CD4-positive, alpha-beta T cell (primary cell): ENCODE data around the gene PHLDB3. TPM values are rescaled to one million over a fixed set of nuclear protein-coding genes. Genes with fewer than 3 reads are reported as not detected.

ENCODE experiments used
- ATAC-seq: fragments of 200-7000 bp; cut with Tn5 transposase; one replicate; pipeline ENCODE4 v1.10.0; 2022; ENCODE audit warnings: mild to moderate bottlenecking; ENCODE audit not compliant: poor library complexity
- CTCF ChIA-PET: fragments of 350-600 bp; sonication (Branson Sonifier 250); formaldehyde crosslinking; loops from one replicate; lab custom pipeline; 2021; ENCODE audit warnings: antibody characterized with exemption, inconsistent platforms; lab: Charles Lee
- POLR2A ChIA-PET: fragments of 350-600 bp; sonication (Branson Sonifier 250); formaldehyde crosslinking; loops from one replicate; lab custom pipeline; 2021; ENCODE audit warnings: antibody characterized with exemption, inconsistent platforms; lab: Charles Lee
- DNase-seq, 14 experiments: peaks; one replicate each; pipeline ENCODE4 v3.0.0-alpha.2; 2013 to 2020; ENCODE audit warnings: mixed read lengths in 2 of 14
- H3K27ac ChIP-seq, 2 donors: one replicate each; pipeline versions ENCODE4 v1.5.1 to v1.7.0; 2013; ENCODE audit warnings: low read length in 2 of 2, low read depth in 1 of 2, mild to moderate bottlenecking in 1 of 2
- H3K27me3 ChIP-seq, 2 experiments: 1 replicate in 1 of 2; 2 replicates in 1 of 2; pipeline versions ENCODE4 v1.6.1 to v1.7.0; 2013; ENCODE audit warnings: low read length in 2 of 2, control low read depth in 1 of 2, mild to moderate bottlenecking in 1 of 2, moderate library complexity in 1 of 2; ENCODE audit not compliant: insufficient read depth in 2 of 2, control insufficient read depth in 1 of 2
- H3K36me3 ChIP-seq: one replicate; pipeline ENCODE4 v1.6.1; 2013; ENCODE audit warnings: low read length, control low read depth; ENCODE audit not compliant: insufficient read depth
- H3K4me1 ChIP-seq: one replicate; pipeline ENCODE4 v1.6.1; 2013; ENCODE audit warnings: low read length, control low read depth; ENCODE audit not compliant: insufficient read depth
- H3K4me3 ChIP-seq: one replicate; pipeline ENCODE4 v1.5.1; 2013; ENCODE audit warnings: mild to moderate bottlenecking, low read length, moderate library complexity
- H3K9me3 ChIP-seq, 2 experiments: 1 replicate in 1 of 2; 2 replicates in 1 of 2; pipeline versions ENCODE4 v1.6.1 to v1.7.0; 2013; ENCODE audit warnings: low read length in 2 of 2, mild to moderate bottlenecking in 2 of 2, control low read depth in 1 of 2, moderate library complexity in 1 of 2; ENCODE audit not compliant: control insufficient read depth in 1 of 2, insufficient read depth in 1 of 2
- H3K27ac Mint-ChIP-seq: one replicate; pipeline ENCODE4 v1.8.0; 2020; ENCODE audit warnings: mixed read lengths
- H3K27me3 Mint-ChIP-seq: one replicate; pipeline ENCODE4 v1.8.0; 2021; ENCODE audit warnings: mixed read lengths
- H3K36me3 Mint-ChIP-seq: one replicate; pipeline ENCODE4 v1.8.0; 2021; ENCODE audit warnings: low read depth, mixed read lengths
- H3K4me1 Mint-ChIP-seq: one replicate; pipeline ENCODE4 v1.8.0; 2021; ENCODE audit warnings: low read depth, mixed read lengths
- H3K4me3 Mint-ChIP-seq: one replicate; pipeline ENCODE4 v1.8.0; 2020; ENCODE audit warnings: mild to moderate bottlenecking, mixed read lengths
- H3K9me3 Mint-ChIP-seq: one replicate; pipeline ENCODE4 v1.8.0; 2020; ENCODE audit warnings: mixed read lengths
- intact Hi-C, 2 experiments: fragments of 100-400 bp; cut with DNase I in 1 of 2; cut with micrococcal nuclease in 1 of 2; formaldehyde crosslinking; loops; one replicate each; pipeline versions ENCODE4 v1.15.1 to v1.9.0; 2023 to 2025; cut with DNase I, micrococcal nuclease
- total RNA-seq, 174 experiments: library from RNA in 2 of 174; stranded (reverse) in 2 of 174; gene quantifications; one replicate each; pipeline ENCODE4 v1.2.3 and lab custom pipeline; 2021 to 2026
- TF ChIP-seq, protein P1 (sequence below): fragments of 200-600 bp; IDR thresholded peaks from one replicate; pipeline ENCODE4 v1.8.0; 2022; ENCODE audit warnings: antibody characterized with exemption, mild to moderate bottlenecking

The PHLDB3 gene
- total RNA-seq, 2 experiments from 2014 or later: 75.1 to 77.4 TPM

DNA sequence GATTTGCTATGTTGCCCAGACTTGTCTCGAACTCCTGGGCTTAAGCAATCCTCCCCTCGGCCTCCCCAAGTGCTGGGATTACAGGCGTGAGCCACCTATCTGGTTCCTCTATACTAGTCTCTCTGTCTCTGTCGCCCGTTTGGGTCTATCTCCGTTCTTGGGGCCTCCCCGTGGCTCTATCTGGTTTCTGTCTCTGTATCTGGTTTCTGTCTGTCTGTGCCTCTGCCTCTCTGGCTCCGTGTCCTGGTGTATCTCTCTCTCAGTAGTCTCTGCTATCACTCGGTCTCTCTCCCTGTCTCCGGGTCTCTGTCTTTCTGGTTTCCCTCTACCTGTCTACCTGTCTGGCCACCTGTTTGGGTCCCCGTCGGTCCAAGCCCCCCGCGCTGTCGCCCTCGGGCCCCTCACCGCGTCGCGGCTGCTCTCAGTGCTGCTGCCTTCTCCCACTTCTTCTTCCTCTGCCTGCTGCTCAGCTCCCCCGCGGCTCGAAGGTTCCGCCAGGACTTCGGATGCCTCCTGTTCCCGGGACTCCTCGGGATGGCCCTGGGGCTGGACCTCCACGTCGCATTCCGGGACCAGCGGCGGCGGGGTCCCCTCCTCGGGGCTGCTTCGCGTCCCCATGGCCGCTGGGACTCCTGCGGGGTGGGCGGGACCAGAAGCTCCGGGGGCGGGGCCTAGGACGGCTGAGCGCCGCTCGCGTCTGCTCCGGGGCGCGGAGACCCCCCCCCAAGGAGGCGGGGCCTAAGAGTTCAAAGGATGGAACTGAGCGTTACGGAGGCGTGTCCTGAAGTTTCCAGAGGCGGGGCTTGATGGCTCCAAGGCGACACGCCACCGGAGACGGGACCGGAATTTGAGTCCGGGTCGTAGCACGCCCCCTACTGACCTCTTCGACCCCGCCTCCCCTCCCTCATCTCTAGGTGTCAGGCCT is 783 bp downstream of the PHLDB3 start:
- H3K9me3 ChIP-seq: no peaks in the 10 kb centered on the region
- peaks cover 12% of the 10 kb centered on the region for H3K36me3 ChIP-seq
- H3K4me3 ChIP-seq: peak overlapping the region; percentile 91
- H3K4me3 Mint-ChIP-seq: peak overlapping the region; percentile 94
- peak overlapping the region; percentile 85 to 88 for H3K27ac ChIP-seq
- no peaks in the 10 kb centered on the region for H3K27me3 Mint-ChIP-seq
- no peaks in the 10 kb centered on the region for H3K27me3 ChIP-seq
- POLR2A ChIA-PET: interaction anchor here (0.6 to 3.3 kb wide), 20 partner anchors 10 to 164 kb away, joined by 3 to 88 read pairs (median 7); partner anchors contain the start of genes IRGQ and ZNF575
- peak; percentile 98 to 100 (median 99) for DNase-seq
- peak overlapping the region; percentile 96 for H3K27ac Mint-ChIP-seq
- ATAC-seq: peak; percentile 92
- peaks cover 35% of the 10 kb centered on the region for H3K4me1 ChIP-seq
- H3K4me1 Mint-ChIP-seq: peaks cover 40% of the 10 kb centered on the region
- CTCF ChIA-PET: interaction anchor here (0.8 to 2.8 kb wide), 12 partner anchors 16 to 91 kb away, joined by 3 to 22 read pairs (median 5); no protein-coding TSS in a partner anchor
- H3K36me3 Mint-ChIP-seq: peaks cover 48% of the 10 kb centered on the region
- intact Hi-C loops: loop anchor here (1.0 to 5.0 kb wide), 7 partner anchors 15 to 56 kb away; no protein-coding TSS in a partner anchor
- H3K9me3 Mint-ChIP-seq: no peaks in the 10 kb centered on the region
- TF ChIP-seq, protein P1, sequence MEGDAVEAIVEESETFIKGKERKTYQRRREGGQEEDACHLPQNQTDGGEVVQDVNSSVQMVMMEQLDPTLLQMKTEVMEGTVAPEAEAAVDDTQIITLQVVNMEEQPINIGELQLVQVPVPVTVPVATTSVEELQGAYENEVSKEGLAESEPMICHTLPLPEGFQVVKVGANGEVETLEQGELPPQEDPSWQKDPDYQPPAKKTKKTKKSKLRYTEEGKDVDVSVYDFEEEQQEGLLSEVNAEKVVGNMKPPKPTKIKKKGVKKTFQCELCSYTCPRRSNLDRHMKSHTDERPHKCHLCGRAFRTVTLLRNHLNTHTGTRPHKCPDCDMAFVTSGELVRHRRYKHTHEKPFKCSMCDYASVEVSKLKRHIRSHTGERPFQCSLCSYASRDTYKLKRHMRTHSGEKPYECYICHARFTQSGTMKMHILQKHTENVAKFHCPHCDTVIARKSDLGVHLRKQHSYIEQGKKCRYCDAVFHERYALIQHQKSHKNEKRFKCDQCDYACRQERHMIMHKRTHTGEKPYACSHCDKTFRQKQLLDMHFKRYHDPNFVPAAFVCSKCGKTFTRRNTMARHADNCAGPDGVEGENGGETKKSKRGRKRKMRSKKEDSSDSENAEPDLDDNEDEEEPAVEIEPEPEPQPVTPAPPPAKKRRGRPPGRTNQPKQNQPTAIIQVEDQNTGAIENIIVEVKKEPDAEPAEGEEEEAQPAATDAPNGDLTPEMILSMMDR: no peak

DNA sequence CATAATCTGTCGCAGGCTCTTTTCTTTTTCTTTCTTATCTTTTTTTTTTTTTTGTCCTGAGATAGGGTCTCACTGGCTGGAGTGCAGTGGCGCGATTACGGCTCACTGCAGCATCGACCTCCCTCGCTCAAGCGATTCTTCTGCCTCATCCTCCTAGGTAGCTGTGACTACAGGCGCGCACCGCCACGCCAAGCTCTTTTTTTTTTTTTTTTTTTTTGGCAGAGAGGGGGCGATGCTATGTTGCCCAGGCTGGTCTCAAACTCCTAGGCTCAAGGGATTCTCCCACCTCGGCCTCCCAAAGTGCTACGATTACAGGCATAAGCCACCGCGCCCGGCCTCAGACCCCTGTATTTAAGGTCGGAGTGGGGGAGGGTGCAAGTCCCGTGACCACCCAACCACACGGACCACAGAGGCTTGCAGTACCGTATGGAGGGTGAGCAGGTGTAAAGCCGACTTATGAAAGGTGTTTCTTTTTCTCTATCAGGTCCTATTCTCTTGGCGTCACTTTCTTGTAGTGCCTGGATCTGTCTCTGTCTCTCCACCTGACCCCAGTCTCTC is 2.0 kb downstream of the PHLDB3 start:
- intact Hi-C loops: loop anchor here in 1 of 2 experiments (5.0 kb wide), 1 partner anchor 55 kb away; no protein-coding TSS in a partner anchor
- no peak for ATAC-seq
- peak overlapping the region; percentile 94 for H3K4me3 Mint-ChIP-seq

More for the DNA sequence above, 2.0 kb downstream of the PHLDB3 start:
- Mint-ChIP-seq H3K27me3 (no peaks in the 10 kb centered on the region), H3K4me1 (peaks cover 40% of the 10 kb centered on the region), H3K9me3 (no peaks in the 10 kb centered on the region), H3K27ac (peak overlapping the region; percentile 96), H3K36me3 (peaks cover 50% of the 10 kb centered on the region)
- TF ChIP-seq, protein P1: no peak
- POLR2A ChIA-PET: interaction anchor here (1.0 to 3.1 kb wide), 3 partner anchors 39 to 63 kb away, joined by 3 to 88 read pairs (median 5); no protein-coding TSS in a partner anchor
- H3K9me3 ChIP-seq: no peaks in the 10 kb centered on the region
- peak in 1 of 14 experiments; percentile 34 for DNase-seq
- H3K27ac ChIP-seq: no peak overlapping the region
- H3K4me3 ChIP-seq: no peak overlapping the region
- peaks cover 6% of the 10 kb centered on the region for H3K36me3 ChIP-seq
- CTCF ChIA-PET: interaction anchor here (1.2 kb wide), 1 partner anchor 55 kb away, joined by 9 read pairs; no protein-coding TSS in a partner anchor
- peaks cover 35% of the 10 kb centered on the region for H3K4me1 ChIP-seq
- H3K27me3 ChIP-seq: no peaks in the 10 kb centered on the region
